Measurements from ENCODE around the gene ITGA8. TPM values are rescaled to one million over a fixed set of nuclear protein-coding genes. Genes with fewer than 3 reads are reported as not detected.

The ITGA8 gene
- total RNA-seq, 1 experiment from 2014 or later: not detected

DNA sequence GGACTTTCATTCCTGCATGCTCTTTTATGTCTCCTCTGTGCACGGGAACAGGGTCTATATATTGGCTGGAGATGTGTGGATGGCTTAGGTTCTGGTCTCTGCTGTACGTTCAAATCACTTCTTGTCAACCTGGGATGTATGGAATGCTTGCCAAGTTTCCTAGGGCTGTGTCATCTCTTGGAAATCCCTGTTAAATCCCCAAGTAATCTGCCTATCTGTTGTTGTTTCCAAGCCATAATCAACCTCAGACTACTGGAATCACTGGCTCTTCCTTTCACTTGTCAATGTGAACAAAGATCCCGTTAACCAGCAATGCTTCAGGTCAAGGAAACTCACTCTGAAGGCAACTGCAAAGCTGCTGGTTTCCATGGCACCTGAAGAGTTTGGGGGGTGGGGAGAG is 255.3 kb downstream of the ITGA8 start:
- DNase-seq (ENCODE audit: low read depth): no peak

Other genes starting within 250 kb of the ITGA8 start
- 21.8 and 23.1 TPM in 2 replicates for gene MINDY3, start 140.6 kb upstream of the ITGA8 start, total RNA-seq (2014; rRNA removed)